Body of pancreas (tissue), 4 donors: ENCODE results near the gene CACNA2D3.

ENCODE experiments used
- CTCF ChIP-seq, 7 experiments: fragments of 450-650 bp in 4 of 7; fragments of 200-600 bp in 3 of 7; sonication (generic) in 3 of 7; IDR thresholded peaks; one replicate each; pipeline ENCODE4 v1.5.1; 2016 to 2019; ENCODE audit warnings: antibody characterized with exemption in 7 of 7
- POLR2A ChIP-seq, 3 donors: fragments of 450-650 bp; IDR thresholded peaks; one replicate each; pipeline ENCODE4 v1.6.1; 2016; ENCODE audit warnings: antibody characterized with exemption in 3 of 3, mild to moderate bottlenecking in 2 of 3

GRCh38 chr3:54557538-54558428 lies 435.4 kb downstream of the CACNA2D3 start:
- TF ChIP-seq CTCF (IDR thresholded peaks at IDR 0.05) (no peak), POLR2A (IDR thresholded peaks at IDR 0.05) (no peak)
